ACC112 (cell line): Measurements from ENCODE around the gene HSPA1A.
A peak's percentile ranks its signal among the peaks of the same experiment; 100 is the strongest.
"Not testable (repeated sequence)": the region's sequence is repeated elsewhere in the genome, so short reads cannot be mapped to it uniquely, and the experiment has no call there.

Source experiments
- H2AFZ ChIP-seq: fragments of 200-600 bp; sonication (generic); one replicate; pipeline ENCODE4 v1.6.0; 2017; ENCODE audit warnings: antibody characterized with exemption, low read length; ENCODE audit not compliant: unreplicated experiment
- H3K27ac ChIP-seq: fragments of 200-600 bp; sonication (generic); 2 replicates; pipeline ENCODE4 v1.5.1; 2014; ENCODE audit warnings: low read depth, mild to moderate bottlenecking, antibody characterized with exemption, low read length, moderate library complexity
- H3K27me3 ChIP-seq: fragments of 200-600 bp; sonication (generic); 2 replicates; pipeline ENCODE4 v1.6.1; 2014; ENCODE audit warnings: mild to moderate bottlenecking, antibody characterized with exemption, low read length, moderate library complexity, mixed read lengths; ENCODE audit not compliant: insufficient read depth
- H3K36me3 ChIP-seq: fragments of 200-600 bp; sonication (generic); 2 replicates; pipeline ENCODE4 v1.6.1; 2016; ENCODE audit warnings: mild to moderate bottlenecking, antibody characterized with exemption, low read length, moderate library complexity, mixed read lengths; ENCODE audit not compliant: insufficient read depth
- H3K4me1 ChIP-seq: fragments of 200-600 bp; sonication (generic); one replicate; pipeline ENCODE4 v1.6.1; 2016; ENCODE audit warnings: low read length, mixed read lengths; ENCODE audit not compliant: insufficient read depth, unreplicated experiment, control insufficient read depth
- H3K4me3 ChIP-seq: fragments of 200-600 bp; sonication (generic); 2 replicates; pipeline ENCODE4 v1.5.1; 2014; ENCODE audit warnings: mild to moderate bottlenecking, low read depth, low read length
- H3K79me2 ChIP-seq: fragments of 200-600 bp; sonication (generic); one replicate; pipeline ENCODE4 v1.6.0; 2016; ENCODE audit warnings: low read length; ENCODE audit not compliant: control insufficient read depth, unreplicated experiment, insufficient read depth

The HSPA1A gene

DNA sequence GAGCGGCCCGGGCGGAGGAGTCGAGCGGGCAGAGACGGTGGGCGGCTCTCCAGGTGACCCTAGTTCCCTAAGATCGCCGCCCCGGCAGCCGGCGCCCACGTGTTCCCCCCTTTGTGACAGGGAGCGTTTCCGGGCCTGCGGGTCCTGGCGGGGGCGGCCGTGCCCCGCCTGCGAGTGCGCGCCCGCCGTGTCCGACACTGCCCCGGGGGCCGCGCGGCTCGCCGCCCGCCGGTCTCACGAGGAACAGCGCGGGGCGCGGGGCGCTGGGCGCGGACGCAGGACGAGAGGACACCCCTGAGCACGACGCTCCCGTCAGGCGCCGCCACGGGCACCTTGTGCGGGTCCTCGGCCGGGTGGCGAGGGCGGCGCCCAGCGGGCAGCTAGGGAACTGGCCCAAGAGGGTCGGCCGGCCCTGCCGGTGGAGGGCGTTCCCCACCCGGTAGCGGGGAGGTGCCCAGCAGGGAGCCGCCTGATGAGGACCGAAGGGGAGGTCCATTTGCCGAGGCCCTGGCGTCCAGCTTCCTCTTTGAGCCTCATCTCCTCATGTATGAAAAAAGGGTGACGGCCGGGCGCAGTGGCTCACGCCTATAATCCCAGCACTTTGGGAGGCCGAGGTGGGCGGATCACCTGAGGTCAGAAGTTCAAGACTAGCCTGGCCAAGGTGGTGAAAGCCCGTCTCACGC, 19.6 kb upstream of the HSPA1A start, which contains the start of gene VARS1:
Gene VARS1 (minus strand): TSS at position 137 of the 683 bp plus-strand sequence. CDS start 535 bp downstream, outside the sequence.
- H3K36me3 ChIP-seq: no peaks in the 10 kb centered on the region; the same call in 1 of the 2 replicates
- peak within 1 kb of the TSS; percentile 51 for H2AFZ ChIP-seq
- peak within 1 kb of the TSS; percentile 83 for H3K27ac ChIP-seq
- H3K4me3 ChIP-seq: peak within 1 kb of the TSS; percentile 94
- H3K79me2 ChIP-seq: peaks cover 26% of the 10 kb centered on the region
- no peaks in the 10 kb centered on the region for H3K27me3 ChIP-seq
- H3K4me1 ChIP-seq: peaks cover 15% of the 10 kb centered on the region

DNA sequence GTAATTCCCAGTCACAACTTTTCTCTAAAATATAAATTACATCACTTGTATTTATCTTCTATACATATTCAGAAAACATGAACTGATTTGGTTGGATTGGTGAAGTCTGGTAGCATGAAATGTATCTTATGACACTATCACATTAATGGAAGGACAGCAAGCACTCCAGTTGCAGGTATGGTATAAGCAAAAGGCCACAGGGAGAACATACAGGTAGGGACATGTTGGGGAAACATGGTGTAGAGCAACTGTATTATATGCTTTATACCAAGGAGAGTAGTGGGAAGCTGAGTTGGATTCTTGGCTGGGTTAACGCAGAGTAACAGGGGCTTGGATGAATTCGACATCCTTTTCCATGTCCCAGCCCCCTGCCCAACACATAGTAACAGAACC, 18.4 kb upstream of the HSPA1A start:
- Histone ChIP-seq H3K4me1 (peaks cover 15% of the 10 kb centered on the region), H3K27me3 (no peaks in the 10 kb centered on the region), H3K27ac (no peak overlapping the region), H3K36me3 (no peaks in the 10 kb centered on the region), H3K4me3 (no peak overlapping the region), H3K79me2 (peaks cover 24% of the 10 kb centered on the region), H2AFZ (no peak overlapping the region)

DNA sequence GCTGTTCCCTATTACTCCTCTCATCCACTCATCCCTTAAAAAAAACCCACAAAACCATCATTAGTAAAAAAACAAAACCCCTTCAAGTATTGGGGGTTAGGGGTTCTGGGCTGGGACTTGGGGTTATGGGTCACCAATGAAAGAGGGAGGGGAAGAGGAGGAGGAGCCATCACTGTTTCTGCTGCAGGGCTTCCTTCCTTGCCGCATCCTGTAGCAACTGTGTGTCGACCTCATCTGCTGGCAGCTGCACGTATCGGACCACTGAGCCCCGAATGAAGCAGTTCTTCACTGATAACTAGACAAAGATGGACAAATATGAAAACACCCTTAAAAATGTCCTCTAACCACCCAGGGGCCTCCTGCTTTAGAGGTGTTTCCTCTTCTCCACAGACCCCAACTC, 17.8 kb upstream of the HSPA1A start:
- no peaks in the 10 kb centered on the region for H3K36me3 ChIP-seq
- H3K27ac ChIP-seq: no peak overlapping the region
- H3K79me2 ChIP-seq: peaks cover 24% of the 10 kb centered on the region
- H3K4me3 ChIP-seq: no peak overlapping the region
- H3K27me3 ChIP-seq: no peaks in the 10 kb centered on the region
- H3K4me1 ChIP-seq: peaks cover 14% of the 10 kb centered on the region
- H2AFZ ChIP-seq: no peak overlapping the region

DNA sequence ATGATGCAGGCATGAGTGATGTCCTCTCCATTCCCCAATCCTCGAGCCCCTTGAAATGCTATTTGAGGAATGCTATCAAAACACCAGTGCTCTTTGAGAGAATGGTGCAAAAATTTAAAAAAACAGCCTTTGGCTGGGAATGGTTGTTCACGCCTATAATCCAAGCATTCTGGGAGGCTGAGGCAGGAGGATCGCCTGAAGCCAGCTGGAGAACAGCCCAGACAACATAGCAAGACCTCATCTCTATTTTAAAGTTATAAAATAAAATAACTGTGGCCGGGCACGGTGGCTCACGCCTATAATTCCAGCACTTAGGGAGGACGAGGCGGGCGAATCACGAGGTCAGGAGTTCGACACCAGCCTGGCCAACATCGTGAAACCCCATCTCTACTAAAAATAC, 15.6 kb upstream of the HSPA1A start:
- H3K27ac ChIP-seq: no peak overlapping the region
- peaks cover 13% of the 10 kb centered on the region for H3K79me2 ChIP-seq
- H3K36me3 ChIP-seq: no peaks in the 10 kb centered on the region
- H2AFZ ChIP-seq: no peak overlapping the region
- no peaks in the 10 kb centered on the region for H3K4me1 ChIP-seq
- H3K4me3 ChIP-seq: no peak overlapping the region
- no peaks in the 10 kb centered on the region for H3K27me3 ChIP-seq

DNA sequence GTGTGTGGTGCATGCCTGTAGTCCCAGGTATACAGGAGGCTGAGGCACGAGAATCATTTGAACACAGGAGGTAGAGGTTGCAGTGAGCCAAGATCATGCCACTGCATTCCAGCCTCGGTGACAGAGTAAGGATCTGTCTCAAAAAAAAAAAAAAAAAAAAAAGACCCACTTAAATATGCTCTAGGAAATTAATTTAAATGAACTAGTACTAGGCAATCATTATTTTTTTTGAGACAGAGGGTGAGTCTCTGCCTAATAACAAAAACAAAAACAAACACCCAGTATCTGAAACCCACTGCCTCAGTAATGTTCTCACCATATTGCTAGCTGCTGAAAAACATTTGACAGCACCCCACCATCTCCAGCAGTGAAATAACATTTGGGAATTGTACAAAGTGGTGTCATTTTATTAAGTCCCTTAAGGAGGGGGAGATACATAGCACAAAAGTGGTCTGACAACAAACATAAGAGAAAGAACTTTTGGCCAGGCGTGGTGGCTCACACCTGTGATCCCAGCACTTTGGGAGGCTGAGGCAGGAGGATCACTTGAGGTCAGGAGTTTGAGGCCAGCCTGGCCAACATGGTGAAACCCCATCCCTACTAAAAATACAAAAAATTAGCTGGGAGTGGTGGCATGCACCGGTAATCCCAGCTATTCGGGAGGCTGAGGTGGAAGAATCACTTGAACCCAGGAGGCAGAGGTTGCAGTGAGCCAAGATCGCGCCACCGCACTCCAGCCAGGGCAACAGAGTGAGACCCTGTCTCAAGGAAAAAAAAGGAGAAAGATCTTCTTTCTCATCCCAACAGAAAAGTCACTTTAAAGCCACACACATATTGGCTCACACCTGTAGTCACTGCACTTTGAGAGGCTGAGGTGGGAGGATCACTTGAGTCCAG, 14.1 kb upstream of the HSPA1A start:
- H3K4me3 ChIP-seq, H3K27me3 ChIP-seq, H3K36me3 ChIP-seq, H3K4me1 ChIP-seq, H3K27ac ChIP-seq, H2AFZ ChIP-seq: not testable (repeated sequence)
- peaks cover 18% of the 10 kb centered on the region for H3K79me2 ChIP-seq

DNA sequence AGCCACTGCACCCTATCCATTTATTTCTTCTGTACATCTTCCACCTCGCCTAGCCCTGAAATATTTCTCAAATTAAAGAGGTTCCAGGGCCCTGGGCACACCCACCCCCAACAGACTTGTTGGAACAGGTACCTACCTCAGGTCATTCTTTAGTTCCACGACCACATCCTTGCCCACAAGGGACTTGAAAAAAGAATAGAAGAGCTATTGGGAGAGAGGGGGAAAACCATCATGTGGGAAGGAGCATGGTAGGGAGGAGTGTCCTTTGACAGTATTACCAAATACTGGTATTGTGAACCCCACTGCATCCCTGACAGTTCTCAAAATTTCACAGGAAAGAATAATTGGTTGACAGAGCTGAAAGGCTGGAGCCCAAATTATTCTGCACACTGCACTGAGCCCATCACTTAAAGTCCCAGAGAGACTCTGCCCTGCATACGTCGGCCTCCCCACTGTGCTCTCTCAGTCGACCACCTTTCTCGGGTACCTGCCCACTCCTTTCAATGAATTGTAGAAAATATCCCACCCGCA, 9.3 kb upstream of the HSPA1A start:
- H2AFZ ChIP-seq: peak overlapping the region; percentile 89
- H3K4me1 ChIP-seq: peaks cover 9% of the 10 kb centered on the region
- peak overlapping the region; percentile 71 for H3K27ac ChIP-seq
- no peaks in the 10 kb centered on the region for H3K36me3 ChIP-seq
- H3K27me3 ChIP-seq: no peaks in the 10 kb centered on the region
- H3K79me2 ChIP-seq: peaks cover 20% of the 10 kb centered on the region
- H3K4me3 ChIP-seq: peak overlapping the region; percentile 89

DNA sequence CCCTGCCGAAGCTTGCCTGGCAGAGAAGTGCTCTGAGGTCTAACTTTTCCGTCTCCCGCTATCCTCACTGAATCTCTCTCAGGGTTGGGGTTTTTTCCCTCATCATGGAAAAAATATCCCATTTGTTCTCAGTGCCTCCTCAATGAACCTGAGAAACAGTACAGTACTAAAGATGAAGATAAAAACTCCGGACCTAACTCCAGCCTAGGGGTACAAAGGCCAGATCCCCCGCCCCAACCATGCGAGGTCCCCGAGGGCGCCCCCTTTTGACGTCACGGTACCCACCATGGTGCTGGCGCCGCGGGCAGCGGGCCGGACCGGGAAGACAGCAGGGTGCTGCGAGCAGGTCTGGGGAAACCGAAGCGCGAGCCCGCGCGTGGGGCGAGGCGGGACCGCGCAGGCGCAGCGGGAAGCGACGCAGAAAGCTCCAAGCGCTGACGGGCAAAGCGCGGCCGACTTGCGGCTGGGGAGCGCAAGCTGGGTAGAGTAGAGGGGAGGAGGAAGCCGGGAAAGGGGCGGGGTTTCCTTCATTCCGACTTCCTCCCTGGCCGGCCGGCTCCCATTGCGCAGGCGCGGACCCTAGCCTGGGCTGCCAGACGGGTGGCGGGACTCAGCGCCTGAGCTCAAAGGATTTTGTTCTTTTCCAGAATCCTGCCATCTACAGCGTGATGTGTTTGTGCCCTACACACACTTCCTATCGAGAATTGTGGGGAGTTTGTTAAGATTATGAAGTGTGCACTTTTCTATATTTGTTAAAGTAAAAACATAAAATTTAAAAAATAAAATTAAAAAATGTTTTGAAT, 8.7 kb upstream of the HSPA1A start, which contains the start of gene LSM2:
Gene LSM2 (minus strand): TSS at position 497 of the 803 bp plus-strand sequence. CDS start 209 bp downstream, at position 288.
- Histone ChIP-seq H3K4me3 (peak within 1 kb of the TSS; percentile 89), H3K27me3 (no peaks in the 10 kb centered on the region), H2AFZ (peak within 1 kb of the TSS; percentile 89), H3K4me1 (peaks cover 9% of the 10 kb centered on the region), H3K27ac (peak within 1 kb of the TSS; percentile 71), H3K36me3 (no peaks in the 10 kb centered on the region), H3K79me2 (peaks cover 20% of the 10 kb centered on the region)

DNA sequence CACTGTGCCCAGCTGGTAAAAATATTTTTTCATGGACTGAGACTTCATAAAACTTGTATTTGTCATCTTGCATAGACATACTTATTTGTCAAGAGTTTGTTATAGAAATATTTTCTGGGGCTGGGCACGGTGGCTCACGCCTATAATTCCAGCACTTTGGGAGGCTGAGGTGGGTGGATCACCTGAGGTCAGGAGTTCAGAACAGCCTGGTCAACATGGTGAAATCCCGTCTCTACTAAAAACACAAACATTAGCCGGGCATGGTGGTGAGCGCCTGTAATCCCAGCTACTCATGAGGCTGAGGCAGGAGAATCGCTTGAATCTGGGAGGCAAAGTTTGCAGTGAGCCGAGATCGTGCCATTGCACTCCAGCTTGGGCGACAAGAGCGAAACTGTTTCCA, 6.7 kb upstream of the HSPA1A start:
- H3K27me3 ChIP-seq, H3K4me3 ChIP-seq, H3K27ac ChIP-seq: not testable (repeated sequence)

GRCh38 chr6:31811645-31812044, 3.7 kb upstream of the HSPA1A start:
- Histone ChIP-seq H3K27me3 (no peaks in the 10 kb centered on the region), H3K27ac (no peak overlapping the region), H3K79me2 (no peaks in the 10 kb centered on the region), H2AFZ (no peak overlapping the region), H3K4me1 (peaks cover 9% of the 10 kb centered on the region), H3K36me3 (no peaks in the 10 kb centered on the region), H3K4me3 (no peak overlapping the region)

More for the DNA sequence above, 6.7 kb upstream of the HSPA1A start:
- Histone ChIP-seq H3K79me2 (peaks cover 20% of the 10 kb centered on the region), H3K4me1 (peaks cover 12% of the 10 kb centered on the region)
- not testable (repeated sequence) for H2AFZ ChIP-seq, H3K36me3 ChIP-seq

DNA sequence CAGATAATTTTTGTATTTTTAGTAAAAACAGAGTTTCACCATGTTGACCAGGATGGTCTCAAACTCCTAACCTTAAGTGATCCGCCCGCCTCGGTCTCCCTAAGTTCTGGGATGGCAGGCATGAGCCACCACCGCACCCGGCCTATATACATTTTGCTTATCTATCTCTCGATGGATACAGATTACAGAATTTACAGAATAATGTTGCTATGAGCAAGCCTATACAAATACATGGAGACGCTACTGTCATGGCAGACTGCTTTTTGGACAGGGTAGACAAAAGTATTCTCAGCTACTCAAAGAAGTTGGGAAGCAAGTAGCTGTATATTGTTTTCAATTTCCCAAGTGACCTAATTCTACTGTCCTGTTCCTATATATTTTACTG, 1.9 kb upstream of the HSPA1A start:
- Histone ChIP-seq H2AFZ (peak overlapping the region; percentile 6), H3K79me2 (peaks cover 4% of the 10 kb centered on the region), H3K4me3 (peak overlapping the region; percentile 33), H3K4me1 (peaks cover 9% of the 10 kb centered on the region), H3K36me3 (no peaks in the 10 kb centered on the region), H3K27ac (peak overlapping the region; percentile 50), H3K27me3 (no peaks in the 10 kb centered on the region)
